Calu3 (cell line): Measurements from ENCODE around the gene SEC14L2. TPM values are rescaled to one million over a fixed set of nuclear protein-coding genes. Genes with fewer than 3 reads are reported as not detected.

Experiments used
- BruUV-seq: library from RNA; stranded (reverse); fragments of 400-500 nt; replicated peaks from 2 replicates; lab custom pipeline; 2021; lab: Mats Ljungman, UMichigan
- CTCF ChIA-PET: fragments of 300-600 bp; sonication (Branson Sonifier 250); formaldehyde crosslinking; loops from one replicate; lab custom pipeline; 2022; ENCODE audit warnings: antibody characterized with exemption; lab: Charles Lee
- DNase-seq: peaks from one replicate; pipeline ENCODE4 v3.0.0; 2022
- H3K27ac Mint-ChIP-seq: one replicate; pipeline ENCODE4 v1.8.0; 2022; ENCODE audit warnings: mixed read lengths; ENCODE audit not compliant: unreplicated experiment
- H3K27me3 Mint-ChIP-seq: one replicate; pipeline ENCODE4 v1.8.0; 2022; ENCODE audit warnings: mixed read lengths; ENCODE audit not compliant: unreplicated experiment
- H3K36me3 Mint-ChIP-seq: one replicate; pipeline ENCODE4 v1.8.0; 2022; ENCODE audit warnings: mild to moderate bottlenecking, moderate library complexity, mixed read lengths; ENCODE audit not compliant: insufficient read depth, unreplicated experiment
- H3K4me1 Mint-ChIP-seq: one replicate; pipeline ENCODE4 v1.8.0; 2022; ENCODE audit warnings: mild to moderate bottlenecking, low read depth, mixed read lengths; ENCODE audit not compliant: unreplicated experiment
- H3K4me3 Mint-ChIP-seq: one replicate; pipeline ENCODE4 v1.8.0; 2022; ENCODE audit warnings: mild to moderate bottlenecking, low read depth, moderate library complexity, mixed read lengths; ENCODE audit not compliant: unreplicated experiment
- H3K9me3 Mint-ChIP-seq: one replicate; pipeline ENCODE4 v1.8.0; 2022; ENCODE audit warnings: low read depth, mixed read lengths; ENCODE audit not compliant: unreplicated experiment
- CTCF ChIP-seq: fragments of 200-600 bp; IDR thresholded peaks from one replicate; pipeline ENCODE4 v1.8.0; 2022; ENCODE audit warnings: antibody characterized with exemption; ENCODE audit not compliant: unreplicated experiment
- intact Hi-C: fragments of 100-400 bp; cut with micrococcal nuclease; formaldehyde crosslinking; loops from one replicate; pipeline ENCODE4 v1.10.0; 2022; ENCODE audit not compliant: unreplicated experiment
- total RNA-seq: library from RNA; stranded (reverse); gene quantifications from 2 replicates; pipeline ENCODE4 v1.2.3, GENCODE V29; 2022

Gene SEC14L2
- total RNA-seq, 1 experiment from 2014 or later = 39.1 TPM

- peaks cover 3% of the 10 kb centered on the region for H3K9me3 Mint-ChIP-seq
- H3K36me3 Mint-ChIP-seq = peaks cover 6% of the 10 kb centered on the region
- peaks cover 19% of the 10 kb centered on the region for H3K4me1 Mint-ChIP-seq
- BruUV-seq = no TSS peak
- no peak for TF ChIP-seq CTCF
- H3K4me3 Mint-ChIP-seq = no peak overlapping the region
- no peak overlapping the region for H3K27ac Mint-ChIP-seq
- no peaks in the 10 kb centered on the region for H3K27me3 Mint-ChIP-seq
- CTCF ChIA-PET = no interaction called here
- intact Hi-C loops = no loop called here
- no peak for DNase-seq
Observed at GRCh38 chr22:30433773-30434172, 37.0 kb downstream of the SEC14L2 start.

- H3K27ac Mint-ChIP-seq = no peak overlapping the region
- CTCF ChIA-PET = no interaction called here
- no peak overlapping the region for H3K4me3 Mint-ChIP-seq
- no TSS peak for BruUV-seq
- H3K27me3 Mint-ChIP-seq = no peaks in the 10 kb centered on the region
- H3K9me3 Mint-ChIP-seq = peaks cover 3% of the 10 kb centered on the region
- DNase-seq = no peak
- peaks cover 22% of the 10 kb centered on the region for H3K4me1 Mint-ChIP-seq
- intact Hi-C loops = no loop called here
- H3K36me3 Mint-ChIP-seq = no peaks in the 10 kb centered on the region
- TF ChIP-seq CTCF = no peak
Observed at GRCh38 chr22:30434843-30435242, 38.0 kb downstream of the SEC14L2 start.

- intact Hi-C loops = no loop called here
- no peaks in the 10 kb centered on the region for H3K36me3 Mint-ChIP-seq
- CTCF ChIA-PET = interaction anchor here (0.6 kb wide), 1 partner anchor 253 kb away, joined by 6 read pairs; no protein-coding TSS in a partner anchor
- no peak for DNase-seq
- no peaks in the 10 kb centered on the region for H3K27me3 Mint-ChIP-seq
- H3K27ac Mint-ChIP-seq = no peak overlapping the region
- no peak for TF ChIP-seq CTCF
- H3K9me3 Mint-ChIP-seq = peaks cover 3% of the 10 kb centered on the region
- H3K4me1 Mint-ChIP-seq = peaks cover 23% of the 10 kb centered on the region
- no TSS peak for BruUV-seq
- H3K4me3 Mint-ChIP-seq = no peak overlapping the region
Observed at GRCh38 chr22:30435674-30436126, 38.9 kb downstream of the SEC14L2 start.

GRCh38 chr22:30436196-30436595 is 39.4 kb downstream of the SEC14L2 start:
- intact Hi-C loops = no loop called here
- CTCF ChIA-PET = interaction anchor here (0.6 kb wide), 1 partner anchor 253 kb away, joined by 6 read pairs; no protein-coding TSS in a partner anchor
- DNase-seq = no peak
- Mint-ChIP-seq H3K9me3 (peaks cover 3% of the 10 kb centered on the region), H3K27ac (no peak overlapping the region), H3K4me1 (peaks cover 28% of the 10 kb centered on the region), H3K36me3 (no peaks in the 10 kb centered on the region), H3K27me3 (no peaks in the 10 kb centered on the region), H3K4me3 (no peak overlapping the region)
- BruUV-seq = no TSS peak
- TF ChIP-seq CTCF = no peak
